Neural progenitor cell (in vitro differentiated cells): ENCODE data around the gene LIMS2. TPM values are rescaled to one million over a fixed set of nuclear protein-coding genes. Genes with fewer than 3 reads are reported as not detected.

Experiments used
- DNase-seq: peaks from one replicate; pipeline ENCODE4 v3.0.0-alpha.2; 2016; ENCODE audit warnings: low spot score
- H2AFZ ChIP-seq: fragments of 200-600 bp; sonication (generic); replicated peaks from 2 replicates; pipeline ENCODE4 v1.6.1; 2016; ENCODE audit warnings: antibody characterized with exemption
- H3F3A ChIP-seq: fragments of 200-600 bp; sonication (generic); 2 replicates; pipeline ENCODE4 v1.6.1; 2016; ENCODE audit warnings: antibody characterized with exemption, low read depth
- H3K27ac ChIP-seq: fragments of 200-600 bp; sonication (generic); 2 replicates; pipeline ENCODE4 v1.5.1; 2016; ENCODE audit warnings: mild to moderate bottlenecking
- H3K27me3 ChIP-seq: fragments of 200-600 bp; sonication (generic); 2 replicates; pipeline ENCODE4 v1.6.1; 2016; ENCODE audit warnings: mild to moderate bottlenecking, moderate library complexity
- H3K36me3 ChIP-seq: fragments of 200-600 bp; sonication (generic); 2 replicates; pipeline ENCODE4 v1.5.1; 2016
- H3K4me1 ChIP-seq: fragments of 200-600 bp; sonication (generic); 2 replicates; pipeline ENCODE4 v1.6.1; 2016; ENCODE audit warnings: mixed run types
- H3K4me2 ChIP-seq: fragments of 200-600 bp; sonication (generic); 2 replicates; pipeline ENCODE4 v1.6.1; 2016
- H3K4me3 ChIP-seq: fragments of 200-600 bp; sonication (generic); 2 replicates; pipeline ENCODE4 v1.5.1; 2016
- H3K79me2 ChIP-seq: fragments of 200-600 bp; sonication (generic); 2 replicates; pipeline ENCODE4 v1.6.1; 2016; ENCODE audit warnings: low read depth
- H3K9ac ChIP-seq: fragments of 200-600 bp; sonication (generic); 2 replicates; pipeline ENCODE4 v1.6.1; 2016
- H3K9me3 ChIP-seq: fragments of 200-600 bp; sonication (generic); 2 replicates; pipeline ENCODE4 v1.5.1; 2016; ENCODE audit warnings: low read depth
- H4K20me1 ChIP-seq: fragments of 200-600 bp; sonication (generic); 2 replicates; pipeline ENCODE4 v1.6.1; 2016; ENCODE audit warnings: low read depth
- H3K27ac Mint-ChIP-seq: 3 replicates; pipeline ENCODE4 v1.8.0; 2021; ENCODE audit warnings: mixed read lengths
- H3K27me3 Mint-ChIP-seq: 2 replicates; pipeline ENCODE4 v1.8.0; 2022; ENCODE audit warnings: low read depth, mild to moderate bottlenecking, inconsistent platforms, moderate library complexity, mixed read lengths; ENCODE audit not compliant: insufficient read depth
- H3K36me3 Mint-ChIP-seq: 3 replicates; pipeline ENCODE4 v1.8.0; 2021; ENCODE audit warnings: mixed read lengths
- H3K4me1 Mint-ChIP-seq: 3 replicates; pipeline ENCODE4 v1.8.0; 2021; ENCODE audit warnings: mixed read lengths
- H3K4me3 Mint-ChIP-seq: 3 replicates; pipeline ENCODE4 v1.8.0; 2021; ENCODE audit warnings: mild to moderate bottlenecking, moderate library complexity, mixed read lengths
- H3K9me3 Mint-ChIP-seq: 3 replicates; pipeline ENCODE4 v1.8.0; 2020; ENCODE audit warnings: mixed read lengths
- CTCF ChIP-seq: fragments of 200-600 bp; sonication (generic); IDR thresholded peaks from 2 replicates; pipeline ENCODE4 v1.5.1; 2017; ENCODE audit warnings: antibody characterized with exemption, mild to moderate bottlenecking
- EZH2 ChIP-seq: fragments of 200-600 bp; sonication (generic); IDR thresholded peaks from 2 replicates; pipeline ENCODE4 v1.6.1; 2017; ENCODE audit warnings: antibody characterized with exemption, mild to moderate bottlenecking, moderate library complexity
- EZH2phosphoT487 ChIP-seq: fragments of 200-600 bp; sonication (generic); IDR thresholded peaks from 2 replicates; pipeline ENCODE4 v1.6.1; 2017; ENCODE audit warnings: antibody characterized with exemption
- total RNA-seq: library from RNA; depleted of rRNA; stranded (reverse); fragments of >200 nt; gene quantifications from 2 replicates; pipeline ENCODE4 v1.2.3, GENCODE V29; 2015; ENCODE audit warnings: low replicate concordance

Gene LIMS2
- total RNA-seq, 1 donor from 2014 or later = not detected

- peaks cover 17% of the 10 kb centered on the region for H3K27me3 Mint-ChIP-seq
- no peak overlapping the region for H3K4me2 ChIP-seq
- no peak overlapping the region for H3K4me3 ChIP-seq
- no peak overlapping the region for H3K9ac ChIP-seq
- H3K27me3 ChIP-seq = no peaks in the 10 kb centered on the region
- H3K27ac Mint-ChIP-seq = peak overlapping the region; percentile 97
- no peaks in the 10 kb centered on the region for H3K9me3 ChIP-seq
- no peak for DNase-seq
- no peak overlapping the region for H3K27ac ChIP-seq
- TF ChIP-seq EZH2phosphoT487 = no peak
- TF ChIP-seq EZH2 = no peak
- TF ChIP-seq CTCF = no peak
- H3K36me3 Mint-ChIP-seq = no peaks in the 10 kb centered on the region
- H4K20me1 ChIP-seq = no peaks in the 10 kb centered on the region
- no peak overlapping the region for H3K4me3 Mint-ChIP-seq
- H3K9me3 Mint-ChIP-seq = no peaks in the 10 kb centered on the region
- H3K36me3 ChIP-seq = no peaks in the 10 kb centered on the region
- no peaks in the 10 kb centered on the region for H3F3A ChIP-seq
- no peak overlapping the region for H2AFZ ChIP-seq
- no peaks in the 10 kb centered on the region for H3K79me2 ChIP-seq
- H3K4me1 ChIP-seq = peaks cover 8% of the 10 kb centered on the region
- peaks cover 55% of the 10 kb centered on the region for H3K4me1 Mint-ChIP-seq
These were observed 27.8 kb downstream of the LIMS2 start for GRCh38 chr2:127647242-127648190.

- no peaks in the 10 kb centered on the region for H4K20me1 ChIP-seq
- no peak overlapping the region for H3K4me3 ChIP-seq
- H3K4me3 Mint-ChIP-seq = no peak overlapping the region
- no peaks in the 10 kb centered on the region for H3K9me3 ChIP-seq
- no peaks in the 10 kb centered on the region for H3K9me3 Mint-ChIP-seq
- no peak for DNase-seq
- no peak overlapping the region for H3K27ac ChIP-seq
- TF ChIP-seq CTCF = no peak
- no peak for TF ChIP-seq EZH2
- no peak overlapping the region for H2AFZ ChIP-seq
- no peaks in the 10 kb centered on the region for H3K36me3 ChIP-seq
- H3K4me1 ChIP-seq = peaks cover 8% of the 10 kb centered on the region
- H3K36me3 Mint-ChIP-seq = no peaks in the 10 kb centered on the region
- H3K27ac Mint-ChIP-seq = peak overlapping the region; percentile 59
- H3F3A ChIP-seq = no peaks in the 10 kb centered on the region
- no peak overlapping the region for H3K4me2 ChIP-seq
- H3K27me3 Mint-ChIP-seq = peaks cover 17% of the 10 kb centered on the region
- H3K9ac ChIP-seq = no peak overlapping the region
- peaks cover 46% of the 10 kb centered on the region for H3K4me1 Mint-ChIP-seq
- H3K27me3 ChIP-seq = no peaks in the 10 kb centered on the region
- no peaks in the 10 kb centered on the region for H3K79me2 ChIP-seq
These were observed 28.7 kb downstream of the LIMS2 start for GRCh38 chr2:127646487-127647241.

GRCh38 chr2:127645395-127646291 is 29.7 kb downstream of the LIMS2 start, which contains the start of gene GPR17:
Gene GPR17, plus strand, starts transcription at chr2:127646153. Its CDS starts 4,583 bp downstream, at chr2:127650736.
- H3K4me3 ChIP-seq = no peak within 1 kb of the TSS
- no peaks in the 10 kb centered on the region for H3K27me3 ChIP-seq
- no peaks in the 10 kb centered on the region for H3K36me3 ChIP-seq
- H3F3A ChIP-seq = no peaks in the 10 kb centered on the region
- Mint-ChIP-seq H3K27ac (peak within 1 kb of the TSS; percentile 59), H3K4me3 (no peak within 1 kb of the TSS), H3K36me3 (no peaks in the 10 kb centered on the region), H3K4me1 (peaks cover 43% of the 10 kb centered on the region), H3K9me3 (no peaks in the 10 kb centered on the region), H3K27me3 (peaks cover 15% of the 10 kb centered on the region)
- no peak for DNase-seq
- no peaks in the 10 kb centered on the region for H3K9me3 ChIP-seq
- H2AFZ ChIP-seq = no peak within 1 kb of the TSS
- TF ChIP-seq EZH2 (no peak), EZH2phosphoT487 (no peak), CTCF (no peak)
- no peaks in the 10 kb centered on the region for H4K20me1 ChIP-seq
- peaks cover 8% of the 10 kb centered on the region for H3K4me1 ChIP-seq
- H3K27ac ChIP-seq = no peak within 1 kb of the TSS
- no peaks in the 10 kb centered on the region for H3K79me2 ChIP-seq
- H3K9ac ChIP-seq = no peak within 1 kb of the TSS
- no peak within 1 kb of the TSS for H3K4me2 ChIP-seq
